Dermis blood vessel endothelial cell (primary cell): ENCODE data around the gene SLC25A24. TPM values are rescaled to one million over a fixed set of nuclear protein-coding genes. Genes with fewer than 3 reads are reported as not detected.
"Not testable (repeated sequence)": the region's sequence is repeated elsewhere in the genome, so short reads cannot be mapped to it uniquely, and the experiment has no call there.

ENCODE experiments used
- DNase-seq: peaks from one replicate; pipeline ENCODE4 v3.0.0; 2010
- total RNA-seq: library from RNA; depleted of rRNA; stranded (reverse); fragments of >200 nt; gene quantifications from 2 replicates; pipeline ENCODE4 v1.2.3, GENCODE V29; 2014

SLC25A24 gene
- total RNA-seq, 1 donor from 2014 or later, result 49.9 TPM

DNA sequence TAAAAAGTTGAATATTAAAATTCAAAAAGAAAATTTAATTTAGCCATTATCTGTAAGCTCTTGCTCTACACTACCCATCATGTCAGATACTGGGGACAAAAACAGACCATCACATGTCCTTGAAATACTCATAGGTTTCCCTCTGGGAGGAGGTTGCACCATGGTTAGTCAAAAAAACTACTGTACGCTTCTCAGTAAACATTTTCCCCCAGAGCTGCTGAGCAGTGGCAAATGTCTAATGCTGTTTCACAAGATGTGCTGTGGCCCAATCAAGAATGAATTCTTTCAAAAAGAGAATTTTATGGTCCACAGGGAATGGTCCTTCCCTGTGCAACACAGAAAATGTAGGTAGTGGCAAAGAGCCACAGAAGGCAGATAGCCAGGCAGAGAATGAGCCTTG lies 6.1 kb downstream of the SLC25A24 start:
- no peak for DNase-seq

DNA sequence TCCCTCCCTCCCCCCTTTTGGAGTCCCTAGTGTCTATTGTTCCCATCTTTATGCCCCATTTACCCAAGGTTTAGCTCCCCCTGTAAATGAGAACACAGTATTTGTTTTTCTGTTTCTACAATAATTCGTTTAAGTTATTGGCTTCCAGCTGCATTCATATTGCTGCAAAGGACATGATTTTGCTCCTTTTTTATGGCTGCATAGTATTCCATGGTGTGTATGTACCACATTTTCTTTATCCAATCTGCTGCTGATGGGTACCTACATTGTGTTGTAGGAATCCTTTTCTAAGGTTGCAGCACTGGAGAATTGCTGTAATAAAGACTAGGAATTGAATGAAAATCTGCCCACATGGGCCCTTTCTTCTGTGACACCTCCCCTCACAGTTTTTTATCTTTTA lies 6.8 kb downstream of the SLC25A24 start:
- no peak for DNase-seq

DNA sequence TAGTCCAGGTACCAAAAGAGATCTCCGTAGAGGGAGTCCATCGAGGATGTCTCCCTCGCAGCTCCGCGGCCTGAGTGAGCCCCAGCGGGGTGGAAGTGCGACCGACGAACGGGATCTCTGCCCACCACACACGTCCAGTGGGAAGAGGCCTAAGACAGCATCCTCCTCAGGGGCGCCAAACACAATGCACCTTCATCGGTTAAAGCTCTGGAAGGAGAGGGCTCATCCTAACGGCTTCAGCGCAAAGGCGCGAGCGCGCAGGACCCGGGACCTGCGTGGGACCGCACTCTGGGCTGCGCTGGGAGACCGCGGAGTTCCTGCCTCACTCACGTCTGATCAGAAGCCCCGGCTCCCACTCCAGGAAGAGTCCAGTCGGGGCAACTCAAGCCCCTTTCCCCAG lies 7.6 kb downstream of the SLC25A24 start:
- no peak for DNase-seq

DNA sequence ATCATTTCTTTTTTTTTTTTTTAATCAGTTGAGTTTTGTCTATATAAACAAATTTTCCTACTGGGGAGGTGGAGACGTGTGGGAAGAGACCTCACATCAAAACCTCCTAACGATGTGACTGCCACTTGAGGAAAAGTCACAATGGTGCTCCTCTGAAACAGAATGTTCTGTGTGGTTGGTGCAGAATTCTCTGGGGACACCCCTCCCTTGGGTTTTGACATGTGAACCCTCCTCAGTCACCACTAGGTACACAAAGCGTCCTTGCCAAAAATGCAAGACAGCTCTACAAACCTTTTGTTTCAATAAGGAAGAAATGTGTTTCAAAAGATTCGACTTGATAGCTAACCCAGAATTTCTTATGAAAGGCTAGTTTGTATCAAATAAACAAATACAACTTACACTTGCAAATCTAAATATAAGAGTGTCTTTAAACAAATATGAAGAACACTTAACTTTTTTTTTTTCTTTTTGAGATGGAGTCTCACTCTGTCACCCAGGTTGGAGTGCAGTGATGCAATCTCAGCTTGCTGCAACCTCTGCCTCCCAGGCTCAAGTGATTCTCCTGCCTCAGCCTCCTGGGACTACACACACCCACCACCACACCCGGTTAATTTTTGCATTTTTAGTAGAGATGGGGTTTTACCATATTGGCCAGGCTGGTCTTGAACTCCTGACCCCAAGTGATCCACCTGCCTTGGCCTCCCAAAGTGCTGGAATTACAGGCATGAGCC lies 9.3 kb downstream of the SLC25A24 start:
- no peak for DNase-seq

DNA sequence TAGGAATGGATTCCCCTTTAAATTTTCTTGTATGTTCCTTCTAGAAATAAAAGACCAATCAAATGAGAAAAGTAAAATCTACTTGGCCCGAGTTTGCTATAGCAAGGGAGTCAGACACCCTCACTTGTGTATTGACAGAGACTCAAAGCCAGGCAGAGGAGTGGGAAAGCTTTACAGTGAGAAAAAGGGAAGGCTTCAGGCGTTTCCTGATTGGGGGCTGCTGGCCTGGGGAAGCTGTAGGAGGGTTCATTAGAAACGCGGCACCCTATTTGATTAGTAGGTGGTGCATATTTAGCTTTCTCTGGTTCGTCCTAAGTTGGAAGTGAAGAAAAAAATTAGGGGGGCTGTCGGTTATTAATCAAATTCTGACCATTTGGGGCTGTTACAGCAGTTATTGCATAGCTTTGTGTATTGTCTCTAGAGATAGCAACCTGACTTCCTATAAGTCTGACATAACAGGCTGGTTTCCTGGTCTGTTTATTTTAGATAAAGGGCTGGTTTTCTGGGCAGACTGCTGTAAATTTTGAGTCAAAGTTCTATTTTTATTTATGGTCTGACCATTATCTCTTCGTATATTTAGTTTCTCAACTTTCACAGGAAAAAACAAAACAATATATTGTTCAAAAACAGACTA lies 10.0 kb downstream of the SLC25A24 start:
- no peak for DNase-seq

DNA sequence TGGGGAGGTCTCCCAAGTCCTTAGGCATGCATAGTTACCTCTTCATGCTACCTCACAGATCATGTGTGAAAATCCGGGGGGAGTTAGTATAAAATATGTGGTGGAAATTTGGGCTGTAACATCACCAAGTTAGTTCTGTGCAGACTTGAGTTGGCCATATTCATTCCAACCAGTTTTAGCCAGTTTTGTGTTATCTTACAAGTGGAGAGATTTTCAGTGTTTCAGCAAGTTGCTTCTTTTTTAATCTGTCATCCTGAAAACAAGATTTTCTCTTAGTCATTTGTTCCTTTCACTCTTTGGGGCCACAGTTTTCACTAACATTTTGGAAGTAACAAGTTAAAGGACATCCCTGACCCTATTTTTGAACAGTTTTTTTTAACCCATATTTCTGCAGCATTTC lies 11.3 kb downstream of the SLC25A24 start:
- DNase-seq, result no peak

DNA sequence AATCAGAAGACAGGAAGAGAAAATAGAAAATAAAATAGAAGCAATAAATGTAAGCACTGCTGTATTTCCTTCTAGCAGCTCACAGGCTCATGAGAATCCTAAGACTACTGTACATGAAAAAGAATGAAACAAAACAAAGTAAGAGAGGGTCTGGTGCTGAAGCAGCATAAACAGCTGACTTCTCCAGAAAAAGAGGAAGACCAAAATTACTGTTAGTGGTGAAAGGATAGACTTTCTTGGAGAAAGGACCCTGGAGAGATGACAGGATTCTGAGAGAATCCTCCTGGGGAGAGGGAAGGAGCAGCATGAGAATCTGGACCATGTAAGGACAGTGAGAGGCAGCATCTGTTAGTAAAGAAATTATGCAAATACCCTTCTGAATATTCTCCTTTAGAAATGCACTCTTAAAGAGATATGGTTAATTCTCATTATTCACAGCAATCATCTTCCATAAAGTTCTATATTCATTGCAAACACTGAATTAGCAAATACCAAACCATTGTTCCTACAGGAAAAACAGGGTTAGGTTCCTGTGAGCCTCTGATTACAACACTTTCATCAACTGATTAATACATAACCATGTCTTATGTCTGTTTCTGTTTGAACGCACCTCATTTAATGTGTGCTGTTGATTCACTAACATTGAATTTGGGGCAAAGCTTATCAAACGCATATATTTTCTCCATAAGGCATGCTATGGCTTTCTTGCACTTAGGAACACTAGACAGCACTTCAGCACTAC lies 17.0 kb downstream of the SLC25A24 start:
- DNase-seq, result no peak

DNA sequence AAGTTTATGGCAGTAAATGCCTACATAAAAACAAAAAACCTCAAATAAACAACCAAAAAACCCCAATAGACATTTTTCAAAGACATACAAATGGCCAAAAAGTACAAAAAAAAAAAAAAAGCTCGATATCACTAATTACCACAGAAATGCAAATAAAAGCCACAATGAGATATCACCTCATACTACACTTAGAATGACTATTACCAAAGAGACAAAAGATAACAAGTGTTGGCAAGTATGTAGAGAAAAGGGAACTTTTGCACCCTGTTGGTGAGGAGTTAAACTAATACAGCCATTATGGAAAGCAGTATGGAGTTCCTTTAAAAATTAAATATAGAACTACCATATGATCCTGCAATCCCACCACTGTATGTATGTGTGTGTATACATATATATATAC lies 21.1 kb downstream of the SLC25A24 start:
- DNase-seq, result no peak

DNA sequence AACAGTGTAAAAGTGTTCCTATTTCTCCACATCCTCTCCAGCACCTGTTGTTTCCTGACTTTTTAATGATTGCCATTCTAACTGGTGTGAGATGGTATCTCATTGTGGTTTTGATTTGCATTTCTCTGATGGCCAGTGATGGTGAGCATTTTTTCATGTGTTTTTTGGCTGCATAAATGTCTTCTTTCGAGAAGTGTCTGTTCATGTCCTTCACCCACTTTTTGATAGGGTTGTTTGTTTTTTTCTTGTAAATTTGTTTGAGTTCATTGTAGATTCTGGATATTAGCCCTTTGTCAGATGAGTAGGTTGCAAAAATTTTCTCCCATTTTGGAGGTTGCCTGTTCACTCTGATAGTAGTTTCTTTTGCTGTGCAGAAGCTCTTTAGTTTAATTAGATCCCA lies 37.7 kb downstream of the SLC25A24 start:
- not testable (repeated sequence) for DNase-seq

DNA sequence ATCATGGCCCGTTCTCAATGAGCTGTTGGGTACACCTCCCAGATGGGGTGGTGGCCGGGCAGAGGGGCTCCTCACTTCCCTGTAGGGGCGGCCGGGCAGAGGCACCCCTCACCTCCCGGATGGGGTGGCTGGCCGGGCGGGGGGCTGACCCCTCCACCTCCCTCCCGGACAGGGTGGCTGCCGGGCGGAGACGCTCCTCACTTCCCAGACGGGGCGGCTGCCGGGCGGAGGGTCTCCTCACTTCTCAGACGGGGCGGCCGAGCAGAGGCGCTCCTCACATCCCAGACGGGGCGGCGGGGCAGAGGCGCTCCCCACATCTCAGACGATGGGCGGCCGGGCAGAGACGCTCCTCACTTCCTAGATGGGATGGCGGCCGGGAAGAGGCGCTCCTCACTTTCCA lies 40.2 kb downstream of the SLC25A24 start:
- not testable (repeated sequence) for DNase-seq

DNA sequence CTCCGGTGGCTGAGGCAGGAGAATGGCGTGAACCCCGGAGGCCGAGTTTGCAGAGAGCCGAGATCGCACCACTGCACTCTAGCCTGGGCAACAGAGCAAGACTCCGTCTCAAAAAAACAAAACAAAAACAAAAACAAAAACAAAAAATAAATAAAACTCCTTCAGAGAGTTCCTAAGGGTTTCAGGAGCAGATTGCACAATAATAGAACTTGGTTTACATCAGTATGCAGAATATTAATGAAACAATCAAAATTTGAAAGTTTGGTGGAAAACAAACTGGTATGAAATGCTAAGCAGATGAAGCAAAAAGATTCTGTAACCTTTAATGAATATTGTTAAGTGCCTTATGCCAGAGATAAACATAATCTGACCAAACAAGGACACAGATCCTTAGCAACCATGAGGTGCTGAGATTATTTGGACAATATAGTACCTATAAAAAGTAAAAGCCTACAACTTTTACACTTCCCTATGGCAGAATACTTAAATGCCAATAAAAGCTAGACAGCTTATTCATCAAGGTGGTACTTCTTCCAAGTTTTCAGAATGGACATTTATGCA lies 41.2 kb downstream of the SLC25A24 start:
- no peak for DNase-seq

DNA sequence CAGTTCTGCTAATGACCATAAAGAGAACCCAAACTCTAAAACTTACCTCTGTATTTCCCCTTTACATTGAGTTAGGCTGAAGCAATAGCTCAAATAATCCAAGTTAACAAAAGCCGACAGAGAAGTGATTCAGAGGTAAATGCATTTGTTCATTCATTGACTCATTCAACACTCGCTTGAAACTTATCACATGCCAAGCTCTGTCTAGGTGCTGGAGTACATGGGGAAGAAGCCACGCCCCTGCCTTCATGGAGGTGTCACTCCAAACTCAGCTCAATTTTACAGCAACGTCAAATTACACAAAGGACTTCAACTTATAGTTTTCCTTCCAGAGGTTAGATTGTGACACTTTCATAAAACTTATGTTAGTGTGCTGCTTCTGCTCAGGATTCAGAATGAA lies 45.8 kb downstream of the SLC25A24 start:
- DNase-seq, result no peak

DNA sequence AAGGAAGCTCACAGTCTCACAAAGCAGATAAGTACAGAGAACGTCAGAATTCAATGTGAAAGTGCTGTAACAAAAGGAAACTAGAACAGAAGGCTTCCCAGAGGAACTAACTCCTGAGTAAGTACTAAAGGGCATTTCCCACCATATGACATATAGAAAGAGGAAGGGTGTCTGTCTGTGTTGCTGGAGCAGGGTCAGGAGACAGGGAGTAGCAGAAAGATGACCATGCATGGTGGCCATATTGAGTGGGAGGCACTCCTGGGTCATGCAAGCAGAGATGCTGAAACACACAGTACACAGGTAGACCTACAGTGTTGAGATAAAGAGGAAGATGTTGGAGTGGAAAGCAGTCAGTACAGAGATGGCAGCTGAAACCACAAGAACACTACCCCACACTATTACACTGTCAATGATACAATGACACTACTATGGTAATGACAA lies 47.3 kb downstream of the SLC25A24 start:
- DNase-seq, result no peak

DNA sequence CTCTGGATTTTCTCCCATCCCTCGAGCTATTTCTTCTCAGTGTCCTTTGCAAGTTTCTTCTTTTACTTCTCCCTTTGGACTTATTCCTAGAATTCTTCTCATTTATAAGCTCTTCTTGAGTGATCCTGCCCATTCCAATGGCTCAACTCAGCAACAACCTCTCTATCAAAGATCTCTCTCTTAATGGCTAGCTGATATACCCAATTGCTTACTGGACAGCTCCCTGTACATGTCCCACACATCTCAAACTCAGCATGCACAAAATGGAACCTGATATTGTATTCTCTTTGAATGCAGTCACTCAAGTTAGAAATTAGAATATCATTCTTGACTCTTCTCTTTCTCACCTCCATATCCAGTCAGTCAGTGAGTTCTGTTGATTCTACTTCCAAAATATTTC lies 48.6 kb downstream of the SLC25A24 start:
- no peak for DNase-seq

DNA sequence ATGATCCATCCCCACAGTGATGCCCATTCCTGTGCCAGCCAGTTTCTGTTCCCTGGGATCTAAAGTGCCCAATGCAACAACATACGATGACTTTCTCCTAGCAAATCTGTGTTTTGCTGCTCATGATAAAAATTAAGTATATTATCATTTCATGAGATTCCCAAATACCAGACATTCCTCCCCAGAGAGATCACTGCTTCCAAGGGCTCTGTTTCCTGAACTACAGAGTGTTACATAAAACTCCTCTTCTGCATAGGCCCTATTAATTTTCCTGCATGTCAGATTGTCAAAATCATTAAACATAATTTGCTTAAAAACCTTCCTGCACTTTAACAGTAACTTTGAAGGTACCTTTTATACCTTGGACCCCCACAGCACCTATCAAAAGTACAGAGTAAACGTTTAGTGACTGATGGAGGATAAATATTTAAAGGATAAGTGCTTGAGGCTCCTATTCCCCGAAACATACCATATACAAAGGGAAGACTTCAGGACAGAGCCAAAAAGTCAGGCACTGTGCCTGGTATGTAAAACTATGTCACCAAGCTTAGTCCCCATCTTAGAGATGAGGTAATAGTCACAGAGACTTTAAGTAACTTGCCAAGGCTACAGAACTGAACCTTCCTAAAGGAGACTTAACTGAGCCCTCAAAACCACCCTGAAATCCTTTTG lies 50.2 kb downstream of the SLC25A24 start:
- no peak for DNase-seq

DNA sequence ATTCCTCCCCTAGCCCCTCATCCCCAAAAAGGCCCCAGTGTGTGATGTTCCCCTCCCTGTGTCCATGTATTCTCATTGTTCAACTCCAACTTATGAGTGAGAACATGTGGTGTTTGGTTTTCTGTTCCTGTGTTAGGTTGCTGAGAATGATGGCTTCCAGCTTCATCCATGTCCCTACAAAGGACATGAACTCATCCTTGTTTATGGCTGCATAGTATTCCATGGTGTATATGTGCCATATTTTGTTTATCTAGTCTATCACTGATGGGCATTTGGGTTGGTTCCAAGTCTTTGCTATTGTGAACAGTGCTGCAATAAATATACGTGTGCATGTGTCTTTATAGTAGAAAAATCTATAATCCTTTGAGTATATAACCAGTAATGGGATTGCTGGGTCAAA lies 55.6 kb downstream of the SLC25A24 start:
- DNase-seq, result not testable (repeated sequence)

DNA sequence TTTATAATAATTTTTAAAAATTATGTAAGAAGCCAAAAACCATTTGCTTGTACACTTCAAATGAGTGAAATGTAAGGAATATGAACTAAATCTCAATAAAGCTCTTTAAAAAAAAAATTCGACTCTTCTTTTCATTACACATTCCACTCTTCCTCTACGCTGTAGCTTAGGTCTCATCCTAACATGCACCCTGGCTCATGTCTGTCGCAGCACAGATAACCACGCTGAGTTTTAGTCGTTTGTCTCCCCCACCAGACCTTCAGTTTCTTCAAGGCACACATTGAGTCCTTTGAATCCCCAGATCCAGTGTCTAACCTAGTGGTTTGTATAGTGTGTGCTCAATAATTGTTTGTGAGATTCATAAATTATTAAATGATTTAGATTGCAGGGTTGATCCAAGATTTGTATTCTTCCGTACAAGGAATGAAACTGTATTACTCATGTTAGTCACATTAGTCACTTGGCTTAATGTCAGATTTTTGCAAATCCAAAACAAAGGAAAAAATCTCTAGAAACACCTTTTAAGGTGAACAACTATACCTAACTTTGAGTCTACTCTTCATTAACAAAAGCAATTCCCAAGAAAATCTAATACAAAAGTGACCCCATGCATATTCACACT lies 57.3 kb downstream of the SLC25A24 start:
- DNase-seq, result peak; percentile 27

DNA sequence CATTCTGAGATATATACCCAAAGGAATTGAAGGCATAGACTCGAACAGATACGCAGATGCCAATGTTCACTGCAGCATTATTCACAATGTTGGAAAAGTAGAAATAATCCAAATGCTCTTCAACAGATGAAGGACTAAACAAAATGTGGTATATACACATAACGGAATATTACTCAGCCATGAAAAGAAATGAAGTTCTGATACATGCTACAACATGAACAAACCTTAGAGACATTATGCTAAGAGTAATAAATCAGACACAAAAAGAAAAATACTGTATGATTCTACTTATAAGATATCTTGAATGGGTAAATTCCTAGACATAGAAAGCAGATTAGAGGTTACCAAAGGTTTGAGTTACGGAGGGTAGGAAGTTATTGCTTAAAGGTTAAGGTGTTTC lies 57.9 kb downstream of the SLC25A24 start:
- no peak for DNase-seq

DNA sequence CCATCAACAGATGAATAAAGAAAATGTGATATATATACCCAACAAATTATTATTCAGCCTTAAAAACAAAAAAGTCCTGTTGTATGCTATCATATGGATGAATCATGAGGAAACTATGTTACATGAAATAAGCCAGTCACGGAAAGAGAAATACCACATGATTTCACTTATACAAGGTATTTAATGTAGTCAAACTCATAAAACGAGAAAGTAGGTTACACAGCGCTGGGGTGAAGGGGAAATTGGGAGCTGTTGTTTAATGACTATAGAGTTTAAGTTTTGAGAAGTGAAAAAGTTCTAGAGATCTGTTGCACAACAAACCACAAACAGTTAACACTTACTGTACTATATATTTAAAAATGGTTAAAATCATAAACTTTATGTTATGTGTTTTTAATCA lies 58.5 kb downstream of the SLC25A24 start:
- no peak for DNase-seq

DNA sequence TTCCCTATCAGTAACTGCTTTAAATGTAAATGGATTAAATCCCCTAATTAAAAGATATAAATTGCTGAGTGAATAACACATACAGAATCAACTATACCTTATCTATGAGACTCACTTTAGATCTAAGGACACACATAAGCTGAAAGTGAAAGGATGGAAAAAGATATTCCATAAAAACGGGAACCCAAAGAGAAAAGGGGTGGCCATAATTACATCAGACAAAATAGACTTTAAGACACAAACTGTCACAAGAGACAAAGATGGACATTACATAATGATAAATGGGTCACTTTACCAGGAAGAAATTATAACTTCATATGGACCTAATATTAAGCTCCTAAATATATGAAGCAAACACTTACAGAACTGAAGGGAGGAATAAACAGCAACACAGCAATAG lies 59.2 kb downstream of the SLC25A24 start:
- no peak for DNase-seq

DNA sequence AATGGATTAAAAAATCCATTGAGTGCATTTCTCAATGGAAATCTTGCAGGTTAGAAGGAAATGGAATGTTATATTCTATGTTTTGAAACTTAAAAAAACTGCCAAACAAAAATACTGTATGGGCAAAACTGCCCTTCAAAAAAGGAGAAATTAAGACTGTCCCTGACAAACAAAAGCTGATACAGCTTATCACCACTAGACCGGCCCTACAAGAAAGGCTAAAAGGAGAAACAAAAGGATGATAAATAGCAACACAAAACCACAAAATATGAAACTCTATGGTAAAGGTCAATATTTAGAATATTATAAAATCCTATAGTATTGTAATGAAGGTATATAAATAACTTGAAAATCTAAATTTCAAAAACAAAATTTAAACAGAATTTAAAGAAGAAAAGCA lies 60.0 kb downstream of the SLC25A24 start:
- DNase-seq, result no peak

DNA sequence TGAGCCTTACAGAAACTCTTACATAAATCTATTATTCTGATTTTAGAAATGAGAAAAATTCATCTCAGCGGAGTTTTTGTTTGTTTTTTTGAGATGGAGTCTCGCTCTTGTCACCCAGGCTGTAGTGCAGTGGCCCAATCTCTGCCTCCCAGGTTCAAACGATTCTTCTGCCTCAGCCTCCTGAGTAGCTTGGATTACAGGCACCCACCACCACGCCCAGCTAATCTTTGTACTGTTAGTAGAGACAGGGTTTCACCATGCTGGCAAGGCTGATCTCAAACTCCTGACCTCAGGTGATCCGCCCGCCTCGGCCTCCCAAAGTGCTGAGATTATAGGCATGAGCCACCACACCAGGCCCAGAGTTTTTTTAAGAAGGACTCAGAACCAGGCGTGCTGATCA lies 60.6 kb downstream of the SLC25A24 start:
- DNase-seq, result not testable (repeated sequence)
